GM12878 (cell line): ENCODE results near the gene TAPT1. TPM values are rescaled to one million over a fixed set of nuclear protein-coding genes. Genes with fewer than 3 reads are reported as not detected.

Source experiments
- ATAC-seq: fragments of 200-7000 bp; cut with Tn5 transposase; 3 replicates; pipeline ENCODE4 v1.9.1; 2020; ENCODE audit warnings: mild to moderate bottlenecking, moderate library complexity
- BruUV-seq: library from RNA; stranded (reverse); fragments of 400-500 nt; replicated peaks from 2 replicates; lab custom pipeline; 2021; lab: Mats Ljungman, UMichigan
- CTCF ChIA-PET: fragments of 300-600 bp; sonication (Branson Sonifier 250); formaldehyde crosslinking; extraction: SDS; loops from one replicate; lab custom pipeline; 2021; ENCODE audit warnings: inconsistent platforms; lab: Yijun Ruan, JAX
- POLR2A ChIA-PET: fragments of 350-600 bp; formaldehyde crosslinking; extraction: SDS; loops from one replicate; lab custom pipeline; 2021; ENCODE audit warnings: inconsistent platforms; lab: Charles Lee
- RAD21 ChIA-PET: fragments of 300-600 bp; sonication (Branson Sonifier 250); formaldehyde crosslinking; loops from one replicate; lab custom pipeline; 2023; ENCODE audit warnings: antibody characterized with exemption; ENCODE audit not compliant: unreplicated experiment; lab: Charles Lee
- SMC1A ChIA-PET: fragments of 300-600 bp; sonication (Branson Sonifier 250); formaldehyde crosslinking; loops from one replicate; lab custom pipeline; 2023; ENCODE audit not compliant: unreplicated experiment, uncharacterized antibody; lab: Charles Lee
- DNase-seq: peaks from one replicate; pipeline ENCODE4 v3.0.0-alpha.2; 2011; ENCODE audit warnings: low read depth, low spot score
- FAIRE-seq: peaks from 3 replicates; lab custom pipeline; 2011; peaks lifted over from hg19 to GRCh38; lab: Jason Lieb, UNC
- H2AFZ ChIP-seq: 2 replicates; pipeline ENCODE4 v1.6.0; 2011; ENCODE audit warnings: low read depth, low read length, control low read depth; ENCODE audit not compliant: control insufficient read depth
- H3K27ac ChIP-seq: 2 replicates; pipeline ENCODE4 v1.5.1; 2011; ENCODE audit warnings: control low read depth; ENCODE audit not compliant: control insufficient read depth, insufficient read depth
- H3K27me3 ChIP-seq, 2 experiments: replicated peaks in 1 of 2; 2 replicates each; pipeline versions ENCODE4 v1.6.0 to v1.6.1; 2011; ENCODE audit warnings: low read length in 1 of 2; ENCODE audit not compliant: control insufficient read depth in 2 of 2, insufficient read depth in 2 of 2
- H3K36me3 ChIP-seq, 2 experiments: 2 replicates each; pipeline ENCODE4 v1.5.1; 2011; ENCODE audit warnings: low read length in 1 of 2; ENCODE audit not compliant: control insufficient read depth in 2 of 2, insufficient read depth in 2 of 2
- H3K4me1 ChIP-seq: 2 replicates; pipeline ENCODE4 v1.6.1; 2011; ENCODE audit warnings: mild to moderate bottlenecking, low read length, moderate library complexity, mixed read lengths; ENCODE audit not compliant: control insufficient read depth, insufficient read depth
- H3K4me2 ChIP-seq: 2 replicates; pipeline ENCODE4 v1.6.0; 2011; ENCODE audit warnings: control low read depth; ENCODE audit not compliant: control insufficient read depth, insufficient read depth
- H3K4me3 ChIP-seq: fragments of 200-600 bp; sonication (generic); 2 replicates; pipeline ENCODE4 v1.5.1; 2016
- H3K79me2 ChIP-seq: 2 replicates; pipeline ENCODE4 v1.6.0; 2011; ENCODE audit warnings: low read length; ENCODE audit not compliant: control insufficient read depth, insufficient read depth
- H3K9ac ChIP-seq: 2 replicates; pipeline ENCODE4 v1.8.0; 2011; ENCODE audit warnings: low read length, control low read depth, mixed read lengths; ENCODE audit not compliant: control insufficient read depth, insufficient read depth
- H3K9me3 ChIP-seq: replicated peaks from 3 replicates; pipeline ENCODE4 v1.5.1; 2011; ENCODE audit warnings: mild to moderate bottlenecking, low read length; ENCODE audit not compliant: control insufficient read depth, insufficient read depth
- H4K20me1 ChIP-seq: 2 replicates; pipeline ENCODE4 v1.6.0; 2011; ENCODE audit not compliant: control insufficient read depth, insufficient read depth
- ATF3 ChIP-seq: IDR thresholded peaks from 2 replicates; pipeline ENCODE4 v1.6.1; 2011; ENCODE audit warnings: low read depth, mild to moderate bottlenecking, low read length, moderate library complexity, borderline replicate concordance; ENCODE audit errors: extremely low read depth
- CBX3 ChIP-seq: fragments of 200-600 bp; sonication (generic); IDR thresholded peaks from 2 replicates; pipeline ENCODE4 v1.6.1; 2016; ENCODE audit warnings: low read depth, borderline replicate concordance
- CEBPB ChIP-seq, 2 experiments: fragments of 150-350 bp in 1 of 2; IDR thresholded peaks; 2 replicates each; pipeline ENCODE4 v1.6.1; 2012 to 2014; ENCODE audit warnings: low read depth in 2 of 2, low read length in 2 of 2, borderline replicate concordance in 1 of 2, inconsistent platforms in 1 of 2
- ESRRA ChIP-seq: IDR thresholded peaks from 2 replicates; pipeline ENCODE4 v1.6.1; 2012; ENCODE audit warnings: mild to moderate bottlenecking, low read length, improper control_type of control experiment
- PML ChIP-seq: IDR thresholded peaks from 2 replicates; pipeline ENCODE4 v1.6.1; 2012; ENCODE audit warnings: low read length, inconsistent platforms
- TCF7 ChIP-seq: IDR thresholded peaks from 2 replicates; pipeline ENCODE4 v1.6.1; 2014; ENCODE audit warnings: antibody characterized with exemption, borderline replicate concordance
- ZBTB11 ChIP-seq: fragments of 450-650 bp; formaldehyde crosslinking; IDR thresholded peaks from 2 replicates; pipeline ENCODE4 v1.5.0; 2022; ENCODE audit warnings: mild to moderate bottlenecking, missing genetic modification characterization
- WGBS: methylation state at CpG from one replicate; pipeline ENCODE4 v1.1.6; 2016; ENCODE audit warnings: low lambda C conversion rate; ENCODE audit not compliant: insufficient replicate concordance, insufficient coverage; ENCODE audit errors: missing lambda C conversion rate; 5-methylcytosine and 5-hydroxymethylcytosine counted together
- in situ Hi-C: fragments of 300-500 bp; cut with MboI; formaldehyde crosslinking; loops from 9 replicates; pipeline ENCODE4 v1.14.3; 2018; ENCODE audit warnings: mixed read lengths
- intact Hi-C: fragments of 100-400 bp; cut with micrococcal nuclease; formaldehyde crosslinking; loops from one replicate; pipeline ENCODE4 v1.14.2; 2022; ENCODE audit not compliant: unreplicated experiment
- polyA plus RNA-seq, 11 experiments: library from polyadenylated mRNA; depleted of rRNA in 4 of 11; unstranded in 6 of 11; stranded (reverse) in 5 of 11; fragments of >200 nt; fragmentation: Nextera tagmentation in 4 of 11; fragmentation: Illumina TruSeq in 1 of 11; extraction: Ambion mirVana in 4 of 11; extraction: Trizol in 1 of 11; gene quantifications; 1 replicate in 1 of 11; 2 replicates in 10 of 11; pipeline versions ENCODE4 v1.2.1 to v1.2.3, GENCODE V29; 2011 to 2016; ENCODE audit warnings: inconsistent platforms in 2 of 11, missing spikeins in 2 of 11, low read depth in 1 of 11
- total RNA-seq, 4 experiments: library from RNA; depleted of rRNA in 3 of 4; stranded (reverse); fragments of >200 nt in 3 of 4; fragmentation: Illumina TruSeq in 1 of 4; extraction: Trizol in 1 of 4; gene quantifications; 2 replicates each; pipeline versions ENCODE4 v1.2.1 to v1.2.3, GENCODE V29; 2013 to 2021

The TAPT1 gene
- total and polyA plus RNA-seq, 10 of the 15 experiments (the other 5 are each of a cell fraction or from before 2014, with no cell fraction given), result 0.91 to 23.3 (median 9.5) TPM

- TF ChIP-seq TCF7, result no peak
Measured at GRCh38 chr4:16176621-16177020, 49.6 kb downstream of the TAPT1 start (continued).

DNA sequence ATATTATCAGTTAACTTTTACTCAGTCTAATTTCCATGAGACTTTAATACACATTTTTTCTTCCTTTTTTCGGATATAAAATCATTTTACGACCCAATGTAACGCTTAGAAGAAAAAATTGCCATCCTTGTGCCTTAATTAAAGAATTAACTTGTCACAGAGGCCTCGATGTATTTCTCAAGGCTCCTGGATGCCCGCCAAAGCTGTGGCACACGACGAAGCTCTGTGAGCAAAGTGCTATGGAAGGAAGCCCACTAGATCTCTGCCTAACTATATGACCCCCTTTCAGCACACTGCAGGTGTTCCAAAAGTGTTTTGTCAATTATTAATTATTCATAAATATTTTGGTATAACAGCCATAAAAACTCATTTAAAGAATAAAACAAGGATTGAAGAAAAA is 54.4 kb downstream of the TAPT1 start:
- H3K9ac ChIP-seq, result no peak overlapping the region
- TF ChIP-seq ATF3 (no peak), PML (no peak), ZBTB11 (CRISPR knock-in tag) (no peak), ESRRA (no peak), CEBPB (IDR thresholded peaks at IDR 0.05; ENCODE audit: borderline replicate concordance in 1 of 2, low read depth in 2 of 2, low read length in 2 of 2) (no peak), CBX3 (no peak)
- no peak overlapping the region for H2AFZ ChIP-seq
- ChIA-PET SMC1A (interaction anchor here (1.0 to 1.1 kb wide), 2 partner anchors 9 to 12 kb away, joined by 4 read pairs; no protein-coding TSS in a partner anchor), POLR2A (no interaction called here), CTCF (interaction anchor here (0.8 to 1.7 kb wide), 3 partner anchors 16 to 36 kb away, joined by 3 to 4 read pairs (median 4); no protein-coding TSS in a partner anchor), RAD21 (no interaction called here)
- no peak overlapping the region for H3K4me3 ChIP-seq
- FAIRE-seq, result no peak
- H3K79me2 ChIP-seq, result no peaks in the 10 kb centered on the region
- in situ Hi-C loops, result no loop called here
- ATAC-seq, result no peak
- H3K4me2 ChIP-seq, result no peak overlapping the region
- H3K27me3 ChIP-seq, result no peaks in the 10 kb centered on the region
- no peak for DNase-seq
- 97% methylated on average over 7 of the region's 7 CpGs for WGBS
- no peaks in the 10 kb centered on the region for H4K20me1 ChIP-seq
- H3K27ac ChIP-seq, result no peak overlapping the region
- H3K4me1 ChIP-seq, result no peaks in the 10 kb centered on the region
- no peaks in the 10 kb centered on the region for H3K9me3 ChIP-seq
- H3K36me3 ChIP-seq, result peaks cover 2 to 11% of the 10 kb centered on the region in 2 experiments
- BruUV-seq, result no TSS peak
- intact Hi-C loops, result no loop called here
